Thyroid gland (tissue), 4 donors: ENCODE data around the gene CLEC20A.

ENCODE experiments used
- CTCF ChIP-seq, 6 experiments: fragments of 200-600 bp in 3 of 6; fragments of 450-650 bp in 3 of 6; sonication (generic) in 3 of 6; IDR thresholded peaks; one replicate each; pipeline ENCODE4 v1.5.1; 2016 to 2019; ENCODE audit warnings: antibody characterized with exemption in 6 of 6, mild to moderate bottlenecking in 2 of 6, inconsistent platforms in 1 of 6, moderate library complexity in 1 of 6
- POLR2A ChIP-seq, 2 donors: fragments of 450-650 bp; IDR thresholded peaks; one replicate each; pipeline ENCODE4 v1.6.1; 2017; ENCODE audit warnings: antibody characterized with exemption in 2 of 2, mild to moderate bottlenecking in 2 of 2, moderate library complexity in 1 of 2

GRCh38 chr1:178531887-178532286 lies 35.1 kb upstream of the CLEC20A start:
- TF ChIP-seq CTCF (IDR thresholded peaks at IDR 0.05) (no peak), POLR2A (IDR thresholded peaks at IDR 0.05) (no peak)
